Activated T-cell treated with anti-CD3 and anti-CD28 coated beads, Interleukin-2, amount 50 U/mL, for 4 hours (primary cell): Measurements from ENCODE around the gene ROM1. TPM values are rescaled to one million over a fixed set of nuclear protein-coding genes. Genes with fewer than 3 reads are reported as not detected.
"Not testable (repeated sequence)": the region's sequence is repeated elsewhere in the genome, so short reads cannot be mapped to it uniquely, and the experiment has no call there.

Experiments used
- ATAC-seq, 2 donors: fragments of 200-7000 bp; cut with Tn5 transposase; one replicate each; pipeline ENCODE4 v1.10.0; 2021
- DNase-seq: peaks from one replicate; pipeline ENCODE4 v3.0.0-alpha.2; 2020
- H3K27me3 Mint-ChIP-seq: one replicate; pipeline ENCODE4 v1.8.0; 2021; ENCODE audit warnings: low read depth, mixed read lengths
- H3K36me3 Mint-ChIP-seq: one replicate; pipeline ENCODE4 v1.8.0; 2022; ENCODE audit warnings: mixed read lengths; ENCODE audit not compliant: insufficient read depth
- H3K4me1 Mint-ChIP-seq: one replicate; pipeline ENCODE4 v1.8.0; 2021; ENCODE audit warnings: low read depth, mixed read lengths
- H3K4me3 Mint-ChIP-seq: one replicate; pipeline ENCODE4 v1.8.0; 2021; ENCODE audit warnings: mild to moderate bottlenecking, moderate library complexity, mixed read lengths
- H3K9me3 Mint-ChIP-seq: one replicate; pipeline ENCODE4 v1.8.0; 2021; ENCODE audit warnings: mixed read lengths
- total RNA-seq, 3 donors: library from RNA; stranded (reverse); gene quantifications; one replicate each; pipeline ENCODE4 v1.2.1, GENCODE V29; 2021

The ROM1 gene
- total RNA-seq, 3 donors from 2014 or later = 5.8 to 6.6 (median 5.8) TPM

DNA sequence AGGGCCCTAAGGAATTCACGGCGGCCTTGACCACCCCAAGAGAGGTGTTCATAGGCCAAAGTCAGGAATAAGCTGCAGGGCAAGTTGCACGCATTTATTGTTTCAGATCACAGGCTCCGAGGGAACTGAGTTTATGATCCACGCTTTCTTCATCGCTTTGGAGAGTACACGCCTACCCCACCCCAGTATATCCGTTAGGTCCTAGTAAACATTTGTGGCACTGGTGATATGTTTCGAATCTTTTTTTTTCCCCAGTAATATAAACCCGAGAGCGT is 32.6 kb downstream of the ROM1 start:
- no peaks in the 10 kb centered on the region for H3K27me3 Mint-ChIP-seq
- H3K36me3 Mint-ChIP-seq = peaks cover 4% of the 10 kb centered on the region
- ATAC-seq (peak in 1 of 2 donors; percentile 0), DNase-seq (no peak)
- peaks cover 31% of the 10 kb centered on the region for H3K4me1 Mint-ChIP-seq
- no peaks in the 10 kb centered on the region for H3K9me3 Mint-ChIP-seq
- peak overlapping the region; percentile 98 for H3K4me3 Mint-ChIP-seq

GRCh38 chr11:62645946-62646824 is 33.1 kb downstream of the ROM1 start, which contains the start of gene GANAB:
Gene GANAB, minus strand, starts transcription at chr11:62646613. Its CDS starts 14 bp downstream, at chr11:62646599.
- ATAC-seq (peak; percentile 98), DNase-seq (peak; percentile 99)
- Mint-ChIP-seq H3K4me3 (peak within 1 kb of the TSS; percentile 98), H3K36me3 (peaks cover 2% of the 10 kb centered on the region), H3K9me3 (no peaks in the 10 kb centered on the region), H3K27me3 (no peaks in the 10 kb centered on the region), H3K4me1 (peaks cover 27% of the 10 kb centered on the region)

DNA sequence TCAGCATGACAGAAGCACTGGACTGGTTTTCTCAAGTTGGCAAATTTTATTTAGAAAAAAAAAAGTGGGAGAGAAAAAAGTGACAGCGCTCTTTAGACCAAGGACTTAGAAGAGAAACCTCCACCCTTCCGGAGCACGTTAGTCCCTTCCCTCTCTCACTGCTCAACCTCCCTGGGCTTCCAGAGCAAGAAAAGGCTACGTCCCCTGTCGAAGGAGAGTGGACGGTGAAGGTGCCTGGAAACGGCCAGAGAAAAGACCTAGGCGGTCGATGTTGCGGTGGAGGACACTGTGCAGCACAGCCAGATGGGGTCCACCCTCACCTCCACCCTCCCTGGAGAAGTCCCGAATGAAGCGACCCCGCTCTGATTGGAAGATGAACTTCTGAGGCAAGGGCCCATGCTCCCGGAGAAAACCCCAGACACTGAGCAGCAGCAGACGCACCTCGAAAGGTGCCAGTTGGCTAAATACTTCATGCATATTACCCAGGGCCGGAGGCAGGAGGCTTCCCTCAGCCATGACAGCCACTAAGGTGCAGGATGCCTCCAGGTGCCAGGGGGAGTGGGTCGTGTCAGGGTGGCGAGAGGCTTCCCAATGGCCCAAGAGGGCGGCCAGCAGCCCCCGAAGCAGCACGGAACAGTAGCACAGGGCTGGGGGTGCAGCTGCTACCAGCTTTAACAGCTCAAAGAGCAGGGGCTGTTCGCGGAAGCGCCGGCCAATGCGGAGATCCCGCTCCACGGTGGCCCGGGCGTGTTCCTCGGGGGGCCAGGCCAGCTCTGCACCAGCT is 34.0 kb downstream of the ROM1 start:
- ATAC-seq = no peak
- H3K4me3 Mint-ChIP-seq = peak overlapping the region; percentile 98
- H3K4me1 Mint-ChIP-seq = peaks cover 27% of the 10 kb centered on the region
- DNase-seq = no peak
- no peaks in the 10 kb centered on the region for H3K9me3 Mint-ChIP-seq
- H3K36me3 Mint-ChIP-seq = peaks cover 2% of the 10 kb centered on the region
- H3K27me3 Mint-ChIP-seq = no peaks in the 10 kb centered on the region

- Mint-ChIP-seq H3K36me3 (peaks cover 2% of the 10 kb centered on the region), H3K4me3 (no peak overlapping the region), H3K9me3 (no peaks in the 10 kb centered on the region), H3K4me1 (peaks cover 30% of the 10 kb centered on the region), H3K27me3 (no peaks in the 10 kb centered on the region)
- no peak for ATAC-seq
- no peak for DNase-seq
Measured at GRCh38 chr11:62647609-62648005, 34.5 kb downstream of the ROM1 start.

DNA sequence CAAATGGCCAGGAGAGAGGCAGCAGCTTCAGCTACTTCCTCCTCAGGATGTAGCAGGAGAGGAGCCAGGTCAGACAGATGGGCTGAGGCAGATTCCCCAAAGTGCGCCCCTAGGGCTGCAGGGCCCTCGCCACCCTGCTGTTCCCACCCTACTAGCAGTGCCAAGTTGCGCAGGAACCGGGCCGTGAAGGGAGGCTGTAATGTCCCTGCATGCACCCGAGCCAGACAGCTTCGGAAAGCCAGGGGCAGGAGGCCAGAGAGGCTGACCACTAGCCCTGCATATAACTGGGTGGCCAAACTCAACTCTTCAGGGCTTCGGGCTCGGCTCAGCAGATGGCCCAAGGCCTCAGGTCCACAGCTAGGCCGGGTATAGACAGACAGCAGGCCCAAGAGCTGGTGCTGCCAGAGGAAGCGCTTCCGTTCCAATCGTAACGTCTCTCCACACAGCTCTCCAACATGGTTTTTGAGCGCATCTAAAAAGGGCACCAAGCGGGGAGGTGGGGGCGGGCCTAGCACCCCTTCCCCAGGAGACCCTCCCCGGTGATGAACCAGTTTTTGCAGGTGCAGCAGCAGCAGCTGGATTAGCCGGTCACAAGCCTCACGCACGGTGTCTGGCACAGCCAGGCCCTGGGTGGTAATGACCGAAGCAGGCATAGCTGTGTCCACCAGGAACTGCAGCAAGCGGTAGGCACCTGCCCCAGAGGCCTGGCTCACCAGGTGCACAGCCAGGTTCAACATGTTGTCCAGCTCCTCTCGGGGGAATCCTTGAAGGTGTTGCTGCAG is 35.3 kb downstream of the ROM1 start:
- ATAC-seq = no peak
- Mint-ChIP-seq H3K9me3 (no peaks in the 10 kb centered on the region), H3K27me3 (no peaks in the 10 kb centered on the region), H3K4me3 (no peak overlapping the region), H3K4me1 (peaks cover 28% of the 10 kb centered on the region), H3K36me3 (peaks cover 2% of the 10 kb centered on the region)
- no peak for DNase-seq

- no peak for DNase-seq
- Mint-ChIP-seq H3K4me1 (peaks cover 31% of the 10 kb centered on the region), H3K27me3 (no peaks in the 10 kb centered on the region), H3K9me3 (no peaks in the 10 kb centered on the region), H3K4me3 (no peak overlapping the region), H3K36me3 (peaks cover 2% of the 10 kb centered on the region)
- ATAC-seq = no peak
Measured at GRCh38 chr11:62648967-62649364, 35.9 kb downstream of the ROM1 start.

- H3K36me3 Mint-ChIP-seq = peaks cover 2% of the 10 kb centered on the region
- ATAC-seq (no peak), DNase-seq (no peak)
- no peak overlapping the region for H3K4me3 Mint-ChIP-seq
- H3K27me3 Mint-ChIP-seq = no peaks in the 10 kb centered on the region
- no peaks in the 10 kb centered on the region for H3K9me3 Mint-ChIP-seq
- H3K4me1 Mint-ChIP-seq = peaks cover 28% of the 10 kb centered on the region
Measured at GRCh38 chr11:62649486-62649885, 36.4 kb downstream of the ROM1 start.

- not testable (repeated sequence) for H3K4me3 Mint-ChIP-seq, ATAC-seq, H3K27me3 Mint-ChIP-seq, DNase-seq, H3K9me3 Mint-ChIP-seq, H3K36me3 Mint-ChIP-seq
- H3K4me1 Mint-ChIP-seq = peaks cover 23% of the 10 kb centered on the region
Measured at GRCh38 chr11:62650283-62650682, 37.2 kb downstream of the ROM1 start.

- H3K36me3 Mint-ChIP-seq = peaks cover 2% of the 10 kb centered on the region
- no peaks in the 10 kb centered on the region for H3K9me3 Mint-ChIP-seq
- H3K27me3 Mint-ChIP-seq = no peaks in the 10 kb centered on the region
- H3K4me3 Mint-ChIP-seq = peak overlapping the region; percentile 91
- DNase-seq (no peak), ATAC-seq (peak; percentile 13 to 18)
- peaks cover 13% of the 10 kb centered on the region for H3K4me1 Mint-ChIP-seq
Measured at GRCh38 chr11:62652161-62653006, 39.3 kb downstream of the ROM1 start.

GRCh38 chr11:62654297-62654696 is 41.2 kb downstream of the ROM1 start:
- H3K27me3 Mint-ChIP-seq = no peaks in the 10 kb centered on the region
- no peak for ATAC-seq
- H3K36me3 Mint-ChIP-seq = no peaks in the 10 kb centered on the region
- no peak for DNase-seq
- H3K4me1 Mint-ChIP-seq = peaks cover 13% of the 10 kb centered on the region
- peak overlapping the region; percentile 52 for H3K4me3 Mint-ChIP-seq
- no peaks in the 10 kb centered on the region for H3K9me3 Mint-ChIP-seq

GRCh38 chr11:62656796-62657429 is 43.9 kb downstream of the ROM1 start:
- Mint-ChIP-seq H3K36me3 (no peaks in the 10 kb centered on the region), H3K27me3 (no peaks in the 10 kb centered on the region), H3K4me1 (peaks cover 10% of the 10 kb centered on the region), H3K4me3 (no peak overlapping the region), H3K9me3 (no peaks in the 10 kb centered on the region)
- DNase-seq (no peak), ATAC-seq (no peak)

DNA sequence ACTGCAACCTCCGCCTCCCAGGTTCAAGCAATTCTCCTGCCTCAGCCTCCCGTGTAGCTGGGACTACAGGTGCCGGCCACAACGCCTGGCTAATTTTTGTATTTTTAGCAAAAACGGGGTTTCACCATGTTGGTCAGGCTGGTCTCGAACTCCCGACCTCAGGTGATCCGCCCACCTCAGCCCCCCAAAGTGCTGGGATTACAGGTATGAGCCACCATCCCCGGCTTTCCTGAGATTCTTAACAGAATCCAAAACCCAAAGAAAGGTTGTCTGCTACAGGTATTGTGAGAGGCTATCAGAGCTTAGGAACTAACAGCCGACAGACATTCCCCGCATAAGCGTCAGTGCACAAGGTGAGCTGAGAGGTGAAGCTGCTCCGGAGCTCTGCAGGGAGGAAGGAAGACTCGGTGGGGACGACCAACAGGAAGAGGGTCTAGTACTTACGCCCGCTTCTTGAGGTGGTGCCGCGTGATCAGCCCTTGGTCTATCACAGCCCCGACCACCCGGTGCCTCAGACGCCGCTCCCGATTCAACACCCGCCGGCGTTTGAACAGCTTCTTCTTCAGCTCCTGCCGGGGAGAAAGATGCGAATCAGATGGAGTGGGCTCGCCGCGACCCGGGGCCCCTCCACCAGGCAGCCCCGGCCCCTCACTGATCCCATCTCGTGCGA is 51.5 kb downstream of the ROM1 start:
- peak; percentile 37 for DNase-seq
- no peaks in the 10 kb centered on the region for H3K27me3 Mint-ChIP-seq
- H3K4me1 Mint-ChIP-seq = peaks cover 23% of the 10 kb centered on the region
- H3K4me3 Mint-ChIP-seq = peak overlapping the region; percentile 98
- H3K36me3 Mint-ChIP-seq = peaks cover 25% of the 10 kb centered on the region
- ATAC-seq = peak; percentile 56 to 64
- H3K9me3 Mint-ChIP-seq = no peaks in the 10 kb centered on the region
